Stimulated activated CD8-positive, alpha-beta memory T cell treated with anti-CD3 and anti-CD28 coated beads, Interleukin-4, amount 100 ng/mL, for 48 hours (primary cell): ENCODE measurements around the gene NDUFA5.
"Not testable (repeated sequence)": the region's sequence is repeated elsewhere in the genome, so short reads cannot be mapped to it uniquely, and the experiment has no call there.

Experiments
- DNase-seq: peaks from one replicate; pipeline ENCODE4 v3.0.0-alpha.2; 2020

Gene NDUFA5

DNA sequence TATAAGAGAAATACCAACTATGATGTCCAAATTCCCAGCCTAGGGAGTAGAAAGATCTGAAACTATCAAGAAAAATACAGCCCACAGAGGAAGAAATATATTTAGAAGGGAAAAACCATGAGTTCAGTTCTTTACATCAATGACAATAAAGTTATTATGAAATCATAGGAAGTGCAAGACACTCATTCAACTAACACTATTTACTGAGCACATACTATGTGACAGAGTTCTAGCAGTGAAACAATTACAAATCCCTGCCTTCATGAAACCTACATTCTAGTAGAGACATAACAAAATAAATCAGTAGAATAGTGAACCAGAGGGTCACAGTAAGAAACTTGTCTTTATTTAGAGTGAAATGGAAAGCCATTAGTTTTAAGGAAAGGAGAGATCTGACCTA is 2.1 kb downstream of the NDUFA5 start:
- no peak for DNase-seq

DNA sequence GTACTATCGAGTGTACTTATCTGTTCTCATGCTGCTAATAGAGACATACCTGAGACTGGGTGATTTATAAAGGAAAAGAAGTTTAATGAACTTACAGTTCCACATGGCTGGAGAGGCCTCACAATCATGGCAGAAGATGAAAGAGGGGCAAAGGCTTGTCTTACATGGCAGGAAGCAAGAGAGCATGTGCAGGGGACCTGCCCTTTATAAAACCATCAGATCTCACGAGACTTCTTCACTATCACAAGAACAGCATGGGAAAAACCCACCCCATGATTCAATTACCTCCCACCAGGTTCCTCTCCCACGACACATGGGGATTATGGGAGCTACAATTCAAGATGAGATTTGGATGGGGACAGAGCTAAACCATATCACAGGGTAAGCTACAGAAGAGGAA is 4.5 kb downstream of the NDUFA5 start:
- no peak for DNase-seq

DNA sequence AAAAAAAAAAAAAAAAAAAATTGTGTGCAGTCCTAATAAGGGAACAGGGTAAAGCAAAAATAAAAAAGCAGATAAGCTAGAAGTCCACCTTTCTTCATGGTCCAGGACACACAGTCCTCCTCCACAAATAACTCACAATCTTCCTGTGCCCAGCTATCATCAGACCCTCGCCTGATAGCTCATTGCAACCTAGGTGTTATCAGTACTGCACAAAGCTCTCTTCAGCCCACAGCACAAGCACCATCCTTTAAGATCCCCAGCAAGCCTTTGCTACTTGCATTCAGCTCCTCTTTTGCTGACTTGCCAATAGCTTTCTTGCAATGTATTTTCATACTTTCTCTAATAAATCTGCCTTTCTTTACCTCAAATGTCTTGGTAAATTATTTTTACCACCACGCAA is 5.0 kb downstream of the NDUFA5 start:
- DNase-seq, result no peak

DNA sequence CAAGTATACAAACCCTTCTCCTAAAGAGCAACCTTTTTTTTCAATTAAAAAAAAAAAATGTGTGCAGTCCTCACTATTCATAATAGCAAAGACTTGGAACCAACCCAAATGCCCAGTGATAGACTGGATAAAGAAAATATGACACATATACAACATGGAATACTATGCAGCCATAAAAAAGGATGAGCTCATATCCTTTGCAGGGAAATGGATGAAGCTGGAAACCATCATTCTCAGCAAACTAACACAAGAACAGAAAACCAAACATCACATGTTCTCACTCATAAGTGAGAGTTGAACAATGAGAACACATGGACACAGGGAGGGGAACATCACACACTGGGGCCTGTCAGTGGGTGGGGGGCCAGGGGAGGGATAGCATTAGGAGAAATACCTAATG is 5.5 kb downstream of the NDUFA5 start:
- not testable (repeated sequence) for DNase-seq

DNA sequence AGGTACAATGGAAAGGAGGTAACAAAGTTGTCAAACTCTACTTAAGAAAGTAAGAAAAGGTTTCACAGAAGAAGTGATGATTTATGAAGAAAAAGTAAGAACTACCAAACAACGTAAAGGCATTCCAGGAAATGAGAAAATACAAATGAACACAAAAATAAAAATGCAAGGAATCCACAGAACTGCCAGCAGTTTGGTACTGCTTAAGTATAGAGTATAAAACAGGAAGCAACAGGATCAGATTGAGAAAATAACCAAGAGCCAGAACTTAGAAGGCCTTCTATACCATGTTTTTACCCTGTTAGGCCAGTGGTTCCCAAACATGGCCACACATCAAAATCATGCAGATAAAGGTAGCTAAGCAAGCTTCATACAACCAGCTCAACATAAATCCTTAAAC is 9.2 kb downstream of the NDUFA5 start:
- no peak for DNase-seq

DNA sequence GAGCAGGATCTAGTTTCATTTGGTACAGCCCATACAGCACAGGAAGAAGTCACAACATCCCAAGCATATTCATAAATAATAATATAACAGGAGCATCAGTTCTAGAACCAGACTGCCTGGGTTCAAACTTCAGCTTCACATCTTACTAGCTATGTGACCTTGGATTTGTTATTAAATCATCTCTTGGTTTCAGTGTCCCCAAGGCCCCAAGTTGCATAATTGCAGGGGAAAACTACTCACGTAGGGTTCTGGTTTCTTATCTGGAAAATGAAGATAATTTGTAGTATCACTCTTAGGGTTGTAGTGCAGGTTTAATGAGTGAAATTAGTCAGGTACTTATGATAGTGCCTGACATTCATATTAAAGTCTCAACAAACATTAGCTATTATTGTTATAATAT is 17.7 kb downstream of the NDUFA5 start:
- no peak for DNase-seq

DNA sequence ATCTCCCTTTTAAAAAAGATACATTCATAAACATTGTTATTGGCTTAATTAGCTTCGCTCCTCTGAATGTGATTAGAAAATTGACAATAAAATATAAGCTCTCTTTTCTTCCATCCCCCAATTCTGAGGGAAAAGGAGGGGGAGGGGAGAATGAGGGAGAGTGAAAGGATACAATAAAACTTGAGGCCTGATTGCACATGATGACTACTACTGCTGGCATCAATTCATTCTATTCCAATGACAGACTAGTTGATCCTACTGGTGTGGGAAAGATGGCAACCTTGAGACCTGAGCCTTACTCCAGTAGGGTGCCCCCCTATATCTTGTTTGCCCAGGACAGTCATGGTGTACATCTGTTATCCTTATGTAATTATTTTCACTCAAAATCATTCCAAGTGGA is 18.7 kb downstream of the NDUFA5 start:
- no peak for DNase-seq

DNA sequence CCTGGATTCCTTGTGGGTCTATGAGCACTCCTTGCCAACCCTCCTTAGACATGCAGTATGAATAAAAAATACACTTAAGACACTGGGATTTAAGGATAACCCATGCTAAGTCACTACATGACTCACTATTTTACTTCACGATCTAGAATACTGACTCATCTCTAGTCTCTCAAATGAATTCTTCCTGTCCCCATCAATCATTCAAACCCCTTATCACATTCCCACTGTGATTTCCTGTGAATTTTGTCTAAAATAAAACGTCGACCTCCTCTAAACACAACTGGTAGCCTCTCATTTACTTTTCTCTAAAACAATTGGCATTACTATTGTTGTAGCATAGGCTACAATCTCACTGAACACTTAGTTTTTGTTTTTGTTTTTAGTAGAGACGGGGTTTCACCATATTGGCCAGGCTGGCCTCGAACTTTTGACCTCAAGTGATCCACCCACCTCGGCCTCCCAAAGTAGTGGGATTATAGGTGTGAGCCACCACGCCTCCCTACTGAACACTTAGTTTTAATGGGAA is 19.4 kb downstream of the NDUFA5 start:
- no peak for DNase-seq

DNA sequence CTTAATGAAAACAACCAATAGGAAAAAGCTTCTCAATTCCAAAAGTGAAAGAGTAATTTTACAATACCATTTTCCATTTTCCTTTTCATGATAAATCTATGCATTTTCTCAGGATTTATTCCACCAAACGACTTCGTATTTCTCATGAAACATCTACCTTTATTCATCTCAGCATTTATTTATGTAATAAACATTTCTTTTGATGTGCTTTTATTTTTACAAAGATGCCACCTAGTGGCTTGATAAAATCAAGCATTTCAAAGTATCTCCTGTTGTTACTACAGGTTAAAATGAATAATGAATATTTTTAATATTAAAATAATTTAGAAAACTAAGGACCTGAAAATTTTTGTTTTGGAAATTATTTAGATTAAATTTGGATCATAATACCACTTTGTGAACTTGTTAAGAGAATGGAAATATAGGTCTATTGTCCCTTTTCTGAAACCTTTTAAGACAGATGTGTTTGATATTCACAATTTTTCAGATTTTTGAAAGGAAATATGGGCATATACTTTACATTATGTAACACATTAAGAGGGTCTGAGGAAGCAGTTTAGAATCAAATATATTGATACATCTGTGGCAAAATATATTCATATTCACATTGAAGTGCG is 20.5 kb downstream of the NDUFA5 start:
- no peak for DNase-seq

DNA sequence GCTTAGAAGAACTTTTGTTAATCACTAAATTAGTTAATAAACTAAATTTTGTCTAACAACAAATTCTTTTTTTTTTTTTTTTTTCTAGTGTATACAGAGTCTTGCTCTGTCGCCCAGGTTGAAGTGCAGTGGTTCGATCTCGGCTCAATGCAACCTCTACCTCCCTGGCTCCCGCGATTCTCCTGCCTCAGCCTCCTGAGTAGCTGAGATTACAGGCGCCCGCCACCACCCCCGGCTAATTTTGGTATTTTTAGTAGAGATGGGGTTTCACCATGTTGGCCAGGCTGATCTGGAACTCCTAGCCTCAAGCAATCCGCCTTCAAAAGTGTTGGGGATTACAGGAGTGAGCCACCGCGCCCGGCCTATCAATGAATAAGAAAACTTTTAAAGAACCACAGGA is 22.1 kb downstream of the NDUFA5 start:
- no peak for DNase-seq

DNA sequence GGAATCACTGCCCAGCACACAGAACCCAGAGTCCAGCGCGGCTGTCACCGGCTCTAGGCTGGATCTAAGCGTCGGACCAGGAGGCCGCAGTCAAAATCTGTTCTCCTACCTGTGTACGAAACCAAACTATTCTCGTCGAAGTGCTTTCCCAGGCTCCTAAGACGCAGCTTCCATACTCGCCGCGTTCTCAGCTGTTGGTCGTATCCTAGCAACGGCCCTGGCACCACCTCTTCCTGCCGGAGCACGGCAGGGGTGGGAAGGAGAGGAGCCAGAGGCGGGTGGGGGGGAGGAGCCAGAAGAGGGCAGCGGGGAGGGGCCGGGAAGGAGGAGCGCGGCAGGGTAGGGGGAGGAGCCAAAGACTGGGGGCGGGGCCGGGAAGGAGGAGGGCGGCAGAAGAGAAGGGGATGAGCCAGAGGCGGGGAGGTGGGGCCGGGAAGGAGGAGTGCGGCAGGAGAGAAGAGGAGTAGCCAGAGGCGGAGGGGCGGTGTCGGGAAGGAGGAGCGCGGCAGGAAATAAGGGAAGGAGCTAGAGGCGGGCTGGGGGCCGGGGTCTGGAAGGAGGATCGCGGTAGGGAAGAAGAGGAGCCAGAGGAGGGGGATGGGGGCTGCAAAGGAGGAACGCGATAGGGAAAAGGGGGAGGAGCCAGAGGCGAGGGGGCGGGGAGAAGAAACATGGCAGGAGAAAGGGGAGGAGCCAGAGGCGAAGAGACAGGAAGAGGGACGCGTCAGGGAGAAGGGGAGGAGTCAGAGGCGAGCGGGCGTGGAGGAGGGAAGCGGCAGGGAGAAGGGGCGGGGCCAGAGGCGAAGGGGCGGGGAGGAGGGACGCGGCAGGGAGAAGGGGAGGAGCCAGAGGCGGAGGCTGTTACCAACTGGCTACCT is 23.0 kb downstream of the NDUFA5 start, which contains the start of gene IQUB:
Gene IQUB, minus strand, starts transcription at position 213 of the 878 bp plus-strand sequence. CDS start 22,255 bp downstream, outside the sequence.
- peak; percentile 98 for DNase-seq

DNA sequence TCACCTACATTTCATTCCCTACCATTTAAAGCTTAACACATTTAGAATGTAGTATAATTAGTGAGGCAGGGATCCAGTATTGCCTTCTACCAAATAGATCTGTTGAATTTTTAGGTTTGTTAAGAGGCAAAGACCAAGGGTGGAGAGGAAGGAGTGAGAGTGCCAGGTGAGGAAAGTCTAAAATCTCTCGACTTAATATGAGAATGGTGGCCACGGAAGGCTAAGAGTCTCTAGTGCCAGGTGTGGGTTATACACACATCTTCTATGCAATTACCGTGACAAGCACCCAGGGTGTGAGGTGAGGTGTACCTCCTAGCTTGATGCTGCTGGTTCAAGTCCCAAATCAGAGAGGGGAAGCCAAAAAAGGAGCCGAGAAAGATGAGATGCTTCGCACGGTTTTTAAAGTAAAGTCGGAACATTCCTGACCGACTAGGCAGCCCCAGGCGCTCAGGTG is 23.7 kb downstream of the NDUFA5 start:
- peak; percentile 23 for DNase-seq

DNA sequence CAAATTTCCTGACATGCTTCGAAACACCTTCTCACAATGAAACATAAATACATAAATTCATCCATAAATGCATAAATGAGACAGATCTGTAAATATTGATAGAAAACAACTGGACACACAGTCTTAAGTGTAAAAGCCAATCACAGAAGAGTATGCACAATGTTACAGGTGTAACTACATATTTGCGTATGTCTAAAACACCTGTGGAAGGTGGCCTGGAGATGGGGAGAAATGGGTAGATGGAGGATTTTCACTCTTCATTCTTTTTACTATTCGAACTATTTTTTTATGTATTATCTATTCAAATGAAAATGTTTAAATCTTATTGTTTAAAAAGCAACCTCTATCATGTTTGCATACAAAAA is 24.1 kb downstream of the NDUFA5 start:
- no peak for DNase-seq

DNA sequence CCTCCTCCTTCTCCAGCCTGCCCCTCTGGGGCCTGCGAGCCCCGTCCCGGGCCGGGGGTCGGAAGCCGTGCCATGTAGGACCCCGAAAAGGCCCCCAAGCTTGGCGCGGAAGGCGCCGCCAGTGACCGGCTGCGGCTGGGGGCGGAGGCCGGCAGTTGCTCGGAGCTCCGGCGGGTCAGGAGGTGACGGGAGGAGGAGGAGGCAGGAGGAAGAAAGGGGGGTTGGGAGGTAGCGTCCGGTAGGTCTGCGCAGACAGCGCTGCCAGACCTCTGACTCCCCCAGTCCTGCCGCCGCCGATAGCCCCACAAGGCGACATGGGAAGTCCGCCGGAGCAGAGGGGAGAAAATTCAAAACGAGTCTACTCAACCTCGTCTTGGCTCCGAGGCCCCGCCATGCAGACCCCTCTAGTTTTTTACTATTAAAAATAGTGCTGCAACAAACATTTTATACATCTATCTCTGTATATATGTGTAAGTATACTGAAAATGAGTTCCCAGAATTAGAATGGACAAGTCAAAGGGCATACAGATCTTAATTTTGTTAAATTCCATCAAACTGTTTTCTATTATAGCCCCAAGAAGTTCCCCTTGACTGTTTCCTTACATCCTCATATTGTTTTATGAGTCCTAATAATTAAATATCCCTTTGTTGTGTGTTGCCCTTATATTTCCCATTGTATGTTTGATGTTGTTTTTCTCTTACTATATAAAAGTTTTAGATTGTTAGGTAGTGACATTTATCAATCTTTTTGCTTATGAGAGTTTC is 24.6 kb downstream of the NDUFA5 start:
- peak; percentile 41 for DNase-seq

DNA sequence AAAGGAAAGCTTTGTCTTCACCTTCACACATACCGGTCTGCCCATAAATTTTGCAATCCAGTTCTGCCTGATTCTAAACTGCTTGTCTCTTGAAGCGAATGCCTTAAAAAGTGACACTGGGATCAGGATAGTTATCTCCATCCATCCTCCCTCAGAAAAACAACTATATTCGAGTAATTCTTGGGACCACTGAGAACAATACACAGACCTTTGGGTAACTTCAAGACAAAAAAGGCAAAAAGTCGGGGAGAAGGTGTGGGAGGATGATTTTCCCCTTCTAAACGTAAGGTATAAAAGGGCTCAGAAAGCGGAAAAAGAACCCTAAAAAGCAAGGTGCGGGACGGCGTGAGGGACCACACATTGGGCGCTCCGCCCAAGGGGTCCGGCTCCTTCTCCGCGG is 25.3 kb downstream of the NDUFA5 start:
- DNase-seq, result not testable (repeated sequence)

DNA sequence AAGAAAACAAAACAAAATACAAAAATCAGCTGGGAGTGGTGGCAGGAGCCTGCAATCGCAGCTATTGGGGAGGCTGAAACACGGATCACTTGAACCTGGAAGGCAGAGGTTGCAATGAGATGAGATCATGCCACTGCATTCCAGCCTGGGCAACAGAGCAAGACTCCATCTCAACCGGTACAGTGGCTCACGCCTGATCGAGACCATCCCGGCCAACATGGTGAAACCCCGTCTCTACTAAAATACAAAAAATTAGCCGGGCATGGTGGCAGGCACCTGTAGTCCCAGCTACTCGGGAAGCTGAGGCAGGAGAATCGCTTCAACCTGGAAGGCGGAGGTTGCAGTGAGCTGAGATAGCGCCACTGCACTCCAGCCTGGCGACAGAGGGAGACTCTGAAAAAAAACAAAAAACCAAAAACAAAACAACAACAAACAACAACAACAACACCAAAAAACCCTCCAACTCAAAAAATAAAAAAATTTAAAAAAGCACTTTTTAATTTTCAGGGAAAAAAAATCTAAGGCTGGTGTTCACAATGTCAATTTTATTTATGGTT is 27.5 kb downstream of the NDUFA5 start:
- not testable (repeated sequence) for DNase-seq

DNA sequence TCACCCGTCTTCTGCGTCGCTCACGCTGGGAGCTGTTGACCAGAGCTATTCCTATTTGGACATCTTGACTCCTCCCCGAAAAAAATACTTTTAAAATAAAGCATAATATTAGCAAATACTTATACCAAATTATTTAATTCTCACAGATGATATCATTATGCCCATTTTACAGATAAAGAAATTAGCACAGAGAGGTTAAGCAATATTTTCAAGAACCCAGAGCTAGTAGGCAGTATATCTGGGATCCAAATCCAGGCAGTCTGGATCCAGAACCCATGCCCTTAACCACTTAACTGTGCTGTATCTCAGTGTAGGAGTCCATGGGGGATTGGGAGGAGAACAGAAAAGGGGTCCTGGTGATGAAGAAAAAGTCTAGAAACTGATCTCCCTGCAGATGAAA is 29.4 kb downstream of the NDUFA5 start:
- no peak for DNase-seq

DNA sequence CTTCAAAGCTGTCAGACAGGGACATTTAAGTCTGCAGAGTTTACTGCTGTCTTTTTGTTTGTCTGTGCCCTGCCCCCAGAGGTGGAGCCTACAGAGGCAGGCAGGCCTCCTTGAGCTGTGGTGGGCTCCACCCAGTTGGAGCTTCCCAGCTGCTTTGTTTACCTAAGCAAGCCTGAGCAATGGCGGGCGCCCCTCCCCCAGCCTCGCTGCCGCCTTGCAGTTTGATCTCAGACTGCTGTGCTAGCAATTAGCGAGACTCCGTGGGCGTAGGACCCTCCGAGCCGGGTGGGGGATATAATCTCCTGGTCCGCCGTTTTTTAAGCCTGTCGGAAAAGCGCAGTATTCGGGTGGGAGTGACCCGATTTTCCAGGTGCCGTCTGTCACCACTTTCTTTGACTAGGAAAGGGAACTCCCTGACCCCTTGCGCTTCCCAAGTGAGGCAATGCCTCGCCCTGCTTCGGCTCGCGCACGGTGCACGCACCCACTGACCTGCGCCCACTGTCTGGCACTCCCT is 29.8 kb downstream of the NDUFA5 start:
- DNase-seq, result not testable (repeated sequence)

DNA sequence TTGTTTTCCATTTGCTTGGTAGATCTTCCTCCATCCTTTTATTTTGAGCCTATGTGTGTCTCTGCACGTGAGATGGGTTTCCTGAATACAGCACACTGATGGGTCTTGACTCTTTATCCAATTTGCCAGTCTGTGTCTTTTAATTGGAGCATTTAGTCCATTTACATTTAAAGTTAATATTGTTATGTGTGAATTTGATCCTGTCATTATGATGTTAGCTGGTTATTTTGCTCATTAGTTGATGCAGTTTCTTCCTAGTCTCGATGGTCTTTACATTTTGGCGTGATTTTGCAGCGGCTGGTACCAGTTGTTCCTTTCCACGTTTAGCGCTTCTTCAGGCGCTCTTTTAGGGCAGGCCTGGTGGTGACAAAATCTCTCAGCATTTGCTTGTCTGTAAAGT is 31.1 kb downstream of the NDUFA5 start:
- not testable (repeated sequence) for DNase-seq

DNA sequence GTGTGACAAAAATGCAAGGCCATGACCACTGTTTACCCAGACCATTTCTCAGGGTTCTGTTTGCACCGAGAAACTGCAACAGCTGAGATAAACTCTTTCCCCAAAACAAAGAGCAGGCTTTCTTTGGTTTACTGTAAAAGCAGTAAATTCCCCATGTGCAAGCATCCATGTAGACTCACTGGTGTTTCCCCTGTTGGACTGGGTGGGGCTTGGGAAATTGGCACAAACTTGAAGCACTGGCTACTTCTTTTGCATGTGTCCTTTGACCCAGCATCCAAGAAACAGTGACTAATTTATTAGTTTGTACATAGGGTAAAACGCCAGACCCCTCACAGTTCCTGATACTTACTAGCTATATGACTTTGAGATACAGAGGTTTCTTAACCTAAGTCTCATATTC is 35.6 kb downstream of the NDUFA5 start:
- no peak for DNase-seq

DNA sequence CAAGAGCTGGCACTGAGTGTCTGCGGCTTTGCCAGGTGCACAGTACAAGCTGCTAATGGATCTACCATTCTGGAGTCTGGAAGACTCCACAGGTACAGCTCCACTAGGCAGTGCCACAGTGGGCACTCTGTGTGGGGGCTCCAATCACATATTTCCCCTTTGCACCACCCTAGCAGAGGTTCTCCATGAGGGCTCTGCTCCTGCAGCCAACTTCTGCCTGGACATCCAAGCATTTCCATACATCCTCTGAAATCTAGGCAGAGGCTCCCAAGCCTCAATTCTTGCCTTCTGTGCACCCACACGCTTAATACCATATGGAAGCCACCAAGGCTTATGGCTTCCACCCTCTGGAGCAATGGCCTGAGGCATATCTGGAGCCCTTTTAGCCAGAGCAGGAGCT is 52.4 kb downstream of the NDUFA5 start:
- DNase-seq, result no peak

DNA sequence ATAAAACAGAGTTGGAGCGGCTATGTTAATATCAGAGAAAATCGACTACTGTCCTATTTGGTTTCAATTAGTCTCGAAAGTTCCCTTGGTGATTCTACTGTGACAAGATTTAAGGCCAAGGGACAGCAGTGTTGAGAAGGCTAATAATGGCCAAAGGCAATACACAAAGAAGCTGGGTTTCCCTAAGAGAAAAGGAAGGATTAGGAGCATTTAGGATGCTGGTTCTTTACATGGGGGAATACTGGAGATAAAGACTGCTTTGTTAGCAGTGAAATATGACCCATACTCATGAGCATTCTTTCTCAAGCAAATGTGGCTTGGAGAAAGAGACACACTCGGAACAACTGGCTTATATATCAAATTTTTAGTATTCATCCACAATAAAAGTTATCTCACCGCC is 55.4 kb downstream of the NDUFA5 start:
- DNase-seq, result no peak
